Endothelial cell of umbilical vein (primary cell): ENCODE results near the gene PUDP. TPM values are rescaled to one million over a fixed set of nuclear protein-coding genes. Genes with fewer than 3 reads are reported as not detected.

Source experiments
- BruUV-seq: library from RNA; stranded (reverse); fragments of 400-500 nt; replicated peaks from 2 replicates; lab custom pipeline; 2021; lab: Mats Ljungman, UMichigan
- CTCF ChIA-PET: fragments of 300-600, 350-600 bp; sonication (Branson Sonifier 250); formaldehyde crosslinking; loops from one replicate; lab custom pipeline; 2021; ENCODE audit warnings: antibody characterized with exemption, inconsistent platforms; lab: Charles Lee
- POLR2A ChIA-PET: fragments of 300-600, 350-600 bp; sonication (Branson Sonifier 250); formaldehyde crosslinking; loops from one replicate; lab custom pipeline; 2021; ENCODE audit warnings: antibody characterized with exemption, inconsistent platforms; lab: Charles Lee
- DNase-seq: peaks from one replicate; pipeline ENCODE4 v3.0.0-alpha.2; 2011; ENCODE audit warnings: low read depth, low spot score
- FAIRE-seq: peaks from 2 replicates; lab custom pipeline; 2011; peaks lifted over from hg19 to GRCh38; lab: Jason Lieb, UNC
- H2AFZ ChIP-seq: 2 replicates; pipeline ENCODE4 v1.6.0; 2012; ENCODE audit warnings: low read depth, low read length, control low read depth, inconsistent platforms
- H3K27ac ChIP-seq: 2 replicates; pipeline ENCODE4 v1.5.1; 2011; ENCODE audit warnings: low read depth, mild to moderate bottlenecking, control low read depth, low read length, moderate library complexity; ENCODE audit not compliant: insufficient read depth
- H3K27me3 ChIP-seq, 2 experiments: 2 replicates each; pipeline versions ENCODE4 v1.6.0 to v1.6.1; 2011; ENCODE audit warnings: low read length in 2 of 2, mixed read lengths in 1 of 2; ENCODE audit not compliant: control insufficient read depth in 2 of 2, insufficient read depth in 2 of 2
- H3K36me3 ChIP-seq, 2 experiments: 2 replicates in 1 of 2; 3 replicates in 1 of 2; pipeline ENCODE4 v1.5.1; 2011; ENCODE audit warnings: low read length in 2 of 2, mild to moderate bottlenecking in 1 of 2, moderate library complexity in 1 of 2; ENCODE audit not compliant: control insufficient read depth in 2 of 2, insufficient read depth in 2 of 2; ENCODE audit errors: extremely low read depth in 1 of 2
- H3K4me1 ChIP-seq: 3 replicates; pipeline ENCODE4 v1.5.1; 2011; ENCODE audit warnings: mild to moderate bottlenecking, low read length; ENCODE audit not compliant: control insufficient read depth, insufficient read depth; ENCODE audit errors: extremely low read depth
- H3K4me2 ChIP-seq: 2 replicates; pipeline ENCODE4 v1.6.1; 2011; ENCODE audit warnings: low read length, control low read depth, mixed read lengths; ENCODE audit not compliant: insufficient read depth
- H3K4me3 ChIP-seq, 3 experiments: fragments of 200-600 bp in 1 of 3; sonication (generic), shearing (Covaris generic) in 1 of 3; replicated peaks in 1 of 3; 2 replicates each; pipeline ENCODE4 v1.5.1; 2011 to 2016; ENCODE audit warnings: control low read depth in 3 of 3, low read length in 3 of 3, mild to moderate bottlenecking in 2 of 3, inconsistent platforms in 1 of 3, low read depth in 1 of 3, moderate library complexity in 1 of 3; ENCODE audit not compliant: insufficient read depth in 1 of 3
- H3K79me2 ChIP-seq: 2 replicates; pipeline ENCODE4 v1.6.0; 2012; ENCODE audit warnings: low read length, inconsistent platforms; ENCODE audit not compliant: control insufficient read depth, insufficient read depth
- H3K9ac ChIP-seq: replicated peaks from 2 replicates; pipeline ENCODE3; 2011; ENCODE audit warnings: low read length, control low read depth; ENCODE audit not compliant: insufficient read depth; ENCODE audit errors: extremely low read depth
- H3K9me1 ChIP-seq: replicated peaks from 3 replicates; pipeline ENCODE4 v1.6.0; 2011; ENCODE audit warnings: mild to moderate bottlenecking, low read length; ENCODE audit not compliant: control insufficient read depth, insufficient read depth; ENCODE audit errors: extremely low read depth
- H3K9me3 ChIP-seq: replicated peaks from 2 replicates; pipeline ENCODE4 v1.5.1; 2012; ENCODE audit warnings: low read length, inconsistent platforms; ENCODE audit not compliant: control insufficient read depth, insufficient read depth
- H4K20me1 ChIP-seq: replicated peaks from 2 replicates; pipeline ENCODE3; 2011; ENCODE audit warnings: mild to moderate bottlenecking, low read length; ENCODE audit not compliant: control insufficient read depth, insufficient read depth; ENCODE audit errors: extremely low read depth
- CTCF ChIP-seq, 2 donors: IDR thresholded peaks; 1 replicate in 1 of 2; 2 replicates in 1 of 2; pipeline ENCODE4 v1.5.1; 2011; ENCODE audit warnings: low read length in 2 of 2, mild to moderate bottlenecking in 2 of 2, moderate library complexity in 2 of 2, control low read depth in 1 of 2, inconsistent platforms in 1 of 2, low read depth in 1 of 2; ENCODE audit not compliant: insufficient read depth in 1 of 2; ENCODE audit errors: extremely low read depth in 1 of 2
- EZH2 ChIP-seq: IDR thresholded peaks from 2 replicates; pipeline ENCODE4 v1.6.1; 2012; ENCODE audit warnings: borderline replicate concordance, low read depth, mild to moderate bottlenecking, moderate library complexity, low read length, inconsistent platforms; ENCODE audit not compliant: severe bottlenecking
- FOS ChIP-seq: IDR thresholded peaks from 2 replicates; pipeline ENCODE4 v1.6.1; 2011; ENCODE audit warnings: mild to moderate bottlenecking, low read length, moderate library complexity, borderline replicate concordance; ENCODE audit not compliant: insufficient read depth
- GATA2 ChIP-seq: IDR thresholded peaks from 2 replicates; pipeline ENCODE4 v1.7.0; 2011; ENCODE audit warnings: low read depth, mild to moderate bottlenecking, moderate library complexity, mixed read lengths, low read length; ENCODE audit not compliant: insufficient read length, insufficient read depth
- JUN ChIP-seq: IDR thresholded peaks from 2 replicates; pipeline ENCODE4 v1.6.1; 2011; ENCODE audit warnings: borderline replicate concordance, low read depth; ENCODE audit not compliant: insufficient read length, insufficient read depth
- MAX ChIP-seq: IDR thresholded peaks from 2 replicates; pipeline ENCODE4 v1.6.1; 2011; ENCODE audit not compliant: insufficient read depth, insufficient read length
- MYC ChIP-seq: IDR thresholded peaks from one replicate; pipeline ENCODE4 v1.6.1; 2011; ENCODE audit warnings: mild to moderate bottlenecking, low read depth, low read length
- POLR2A ChIP-seq: IDR thresholded peaks from 2 replicates; pipeline ENCODE4 v1.6.1; 2012; ENCODE audit warnings: low read depth, mild to moderate bottlenecking, control low read depth, low read length
- POLR2AphosphoS5 ChIP-seq: IDR thresholded peaks from 2 replicates; pipeline ENCODE4 v1.6.1; 2012; ENCODE audit warnings: low read depth, mild to moderate bottlenecking, control low read depth, low read length, moderate library complexity; ENCODE audit not compliant: insufficient read depth
- dilution Hi-C: fragments of 300-500 bp; cut with MboI; formaldehyde crosslinking; loops from one replicate; pipeline ENCODE4 v1.15.0; 2019; ENCODE audit warnings: low sequenced_read_pairs; ENCODE audit not compliant: extremely low pct_ligation_motif_present
- intact Hi-C: fragments of 100-400 bp; cut with micrococcal nuclease; formaldehyde crosslinking; loops from one replicate; pipeline ENCODE4 v1.10.0; 2022
- polyA plus RNA-seq, 4 experiments: library from polyadenylated mRNA; depleted of rRNA in 3 of 4; stranded (reverse) in 3 of 4; unstranded in 1 of 4; fragments of >200 nt; gene quantifications; 2 replicates each; pipeline versions ENCODE4 v1.2.1 to v1.2.3, GENCODE V29; 2011 to 2012; ENCODE audit warnings: missing spikeins in 1 of 4
- total RNA-seq: library from RNA; stranded (reverse); gene quantifications from 2 replicates; pipeline ENCODE4 v1.2.3, GENCODE V29; 2021

PUDP gene
- total and polyA plus RNA-seq, 2 donors (not counting 3 experiments of a cell fraction or from before 2014, with no cell fraction given), result 17.3 to 22.5 TPM

GRCh38 chrX:7055386-7056137, 92.4 kb downstream of the PUDP start:
- H3K9ac ChIP-seq, result no peak overlapping the region
- no peaks in the 10 kb centered on the region for H3K9me1 ChIP-seq
- ChIA-PET POLR2A (no interaction called here), CTCF (no interaction called here)
- H3K36me3 ChIP-seq, result peaks cover 0 to 5% of the 10 kb centered on the region in 2 experiments
- TF ChIP-seq POLR2A (no peak), MYC (no peak), GATA2 (no peak), JUN (no peak), CTCF (IDR thresholded peaks at IDR 0.05; ENCODE audit: extremely low read depth in 1 of 2, insufficient read depth in 1 of 2, low read depth in 1 of 2, low read length in 2 of 2) (no peak), EZH2 (no peak), FOS (no peak), POLR2AphosphoS5 (no peak), MAX (no peak)
- H3K4me3 ChIP-seq, result no peak overlapping the region
- BruUV-seq, result no TSS peak
- H3K9me3 ChIP-seq, result no peaks in the 10 kb centered on the region
- no peak overlapping the region for H3K27ac ChIP-seq
- H4K20me1 ChIP-seq, result no peaks in the 10 kb centered on the region
- no peaks in the 10 kb centered on the region for H3K4me1 ChIP-seq
- intact Hi-C loops, result no loop called here
- H3K27me3 ChIP-seq, result no peaks in the 10 kb centered on the region
- dilution Hi-C loops, result no loop called here
- DNase-seq, result no peak
- H3K4me2 ChIP-seq, result no peak overlapping the region
- H2AFZ ChIP-seq, result no peak overlapping the region
- FAIRE-seq, result no peak
- H3K79me2 ChIP-seq, result no peaks in the 10 kb centered on the region
